Stimulated activated CD8-positive, alpha-beta memory T cell treated with anti-CD3 and anti-CD28 coated beads, Interleukin-12 subunit alpha, Interleukin-12 subunit beta, amount 100 ng/mL, for 24 hours (primary cell): ENCODE data around the gene RUVBL1.

ENCODE experiments used
- DNase-seq: peaks from one replicate; pipeline ENCODE4 v3.0.0-alpha.2; 2020; ENCODE audit errors: extremely low read depth

Gene RUVBL1

GRCh38 chr3:128133273-128133883 lies 9.8 kb upstream of the RUVBL1 start:
- DNase-seq, result no peak

GRCh38 chr3:128131897-128132646 lies 8.5 kb upstream of the RUVBL1 start:
- no peak for DNase-seq

- no peak for DNase-seq
Observed at GRCh38 chr3:128128251-128128650, 4.6 kb upstream of the RUVBL1 start.

- DNase-seq, result no peak
Observed at GRCh38 chr3:128127236-128127635, 3.6 kb upstream of the RUVBL1 start.

- peak; percentile 9 for DNase-seq
Observed at GRCh38 chr3:128123156-128123537, 465 bp downstream of the RUVBL1 start.

GRCh38 chr3:128122013-128122412 lies 1.6 kb downstream of the RUVBL1 start:
- no peak for DNase-seq

- DNase-seq, result no peak
Observed at GRCh38 chr3:128113817-128114794, 9.5 kb downstream of the RUVBL1 start.

- peak; percentile 10 for DNase-seq
Observed at GRCh38 chr3:128112357-128112968, 11.1 kb downstream of the RUVBL1 start.

GRCh38 chr3:128111147-128111546 lies 12.5 kb downstream of the RUVBL1 start:
- no peak for DNase-seq

- no peak for DNase-seq
Observed at GRCh38 chr3:128107834-128108233, 15.8 kb downstream of the RUVBL1 start.

GRCh38 chr3:128103136-128103676 lies 20.4 kb downstream of the RUVBL1 start:
- DNase-seq, result no peak

- no peak for DNase-seq
Observed at GRCh38 chr3:128100638-128101037, 23.0 kb downstream of the RUVBL1 start.

- no peak for DNase-seq
Observed at GRCh38 chr3:128100161-128100560, 23.5 kb downstream of the RUVBL1 start.

- DNase-seq, result no peak
Observed at GRCh38 chr3:128098234-128098633, 25.4 kb downstream of the RUVBL1 start.

- peak; percentile 54 for DNase-seq
Observed at GRCh38 chr3:128095222-128095703, 28.3 kb downstream of the RUVBL1 start.

GRCh38 chr3:128094295-128095151 lies 29.1 kb downstream of the RUVBL1 start:
- DNase-seq, result no peak

GRCh38 chr3:128091586-128091985 lies 32.0 kb downstream of the RUVBL1 start:
- DNase-seq, result no peak

GRCh38 chr3:128089135-128089534 lies 34.5 kb downstream of the RUVBL1 start:
- no peak for DNase-seq

GRCh38 chr3:128084675-128085021 lies 39.0 kb downstream of the RUVBL1 start:
- no peak for DNase-seq

- no peak for DNase-seq
Observed at GRCh38 chr3:128083980-128084674, 39.5 kb downstream of the RUVBL1 start.
